Cerebellar nuclear complex (tissue), 1 donor: ENCODE results near the gene MBTPS1.

Source experiments
- DNase-seq, 2 experiments: peaks; one replicate each; lab custom pipeline; 2025; lab: John Stamatoyannopoulos, UW

Gene MBTPS1

GRCh38 chr16:84098939-84099338 lies 17.8 kb downstream of the MBTPS1 start:
- no peak for DNase-seq

- DNase-seq, result no peak
These were observed 20.2 kb downstream of the MBTPS1 start for GRCh38 chr16:84096447-84097005.

GRCh38 chr16:84095466-84095865 lies 21.3 kb downstream of the MBTPS1 start:
- no peak for DNase-seq

GRCh38 chr16:84093879-84094270 lies 22.9 kb downstream of the MBTPS1 start:
- no peak for DNase-seq

- no peak for DNase-seq
These were observed 23.4 kb downstream of the MBTPS1 start for GRCh38 chr16:84093120-84093878.

- no peak for DNase-seq
These were observed 25.3 kb downstream of the MBTPS1 start for GRCh38 chr16:84091460-84091859.

- no peak for DNase-seq
These were observed 26.5 kb downstream of the MBTPS1 start for GRCh38 chr16:84090211-84090610.

- no peak for DNase-seq
These were observed 27.9 kb downstream of the MBTPS1 start for GRCh38 chr16:84088695-84089395.

GRCh38 chr16:84087466-84088151 lies 29.1 kb downstream of the MBTPS1 start:
- no peak for DNase-seq

GRCh38 chr16:84087001-84087400 lies 29.7 kb downstream of the MBTPS1 start:
- no peak for DNase-seq

GRCh38 chr16:84086341-84086740 lies 30.4 kb downstream of the MBTPS1 start:
- no peak for DNase-seq

GRCh38 chr16:84085773-84086172 lies 31.0 kb downstream of the MBTPS1 start:
- DNase-seq, result no peak

- no peak for DNase-seq
These were observed 31.5 kb downstream of the MBTPS1 start for GRCh38 chr16:84085271-84085667.

GRCh38 chr16:84084570-84085270 lies 32.0 kb downstream of the MBTPS1 start:
- no peak for DNase-seq

- no peak for DNase-seq
These were observed 33.7 kb downstream of the MBTPS1 start for GRCh38 chr16:84082835-84083569.

GRCh38 chr16:84082110-84082509 lies 34.6 kb downstream of the MBTPS1 start:
- DNase-seq, result no peak

GRCh38 chr16:84081446-84081989 lies 35.2 kb downstream of the MBTPS1 start:
- no peak for DNase-seq

- no peak for DNase-seq
These were observed 35.9 kb downstream of the MBTPS1 start for GRCh38 chr16:84080813-84081212.

GRCh38 chr16:84080378-84080777 lies 36.4 kb downstream of the MBTPS1 start:
- no peak for DNase-seq

- no peak for DNase-seq
These were observed 37.1 kb downstream of the MBTPS1 start for GRCh38 chr16:84079664-84080063.

GRCh38 chr16:84075376-84075775 lies 41.4 kb downstream of the MBTPS1 start:
- DNase-seq, result no peak
